Activated naive CD4-positive, alpha-beta T cell treated with anti-CD3 and anti-CD28 coated beads, Interleukin-2, amount 50 U/mL, for 24 hours (primary cell): Measurements from ENCODE around the gene RBM5.

Experiments
- H3K27ac Mint-ChIP-seq: one replicate; pipeline ENCODE4 v1.8.0; 2021; ENCODE audit warnings: mild to moderate bottlenecking, mixed read lengths
- H3K27me3 Mint-ChIP-seq: one replicate; pipeline ENCODE4 v1.8.0; 2021; ENCODE audit warnings: mixed read lengths
- H3K36me3 Mint-ChIP-seq: one replicate; pipeline ENCODE4 v1.8.0; 2021; ENCODE audit warnings: mixed read lengths
- H3K4me1 Mint-ChIP-seq: one replicate; pipeline ENCODE4 v1.8.0; 2021; ENCODE audit warnings: mixed read lengths
- H3K4me3 Mint-ChIP-seq: one replicate; pipeline ENCODE4 v1.8.0; 2021; ENCODE audit warnings: mild to moderate bottlenecking, mixed read lengths
- H3K9me3 Mint-ChIP-seq: one replicate; pipeline ENCODE4 v1.8.0; 2021; ENCODE audit warnings: mixed read lengths

Gene RBM5

GRCh38 chr3:50161320-50161719 is 72.6 kb downstream of the RBM5 start:
- no peaks in the 10 kb centered on the region for H3K9me3 Mint-ChIP-seq
- H3K4me1 Mint-ChIP-seq: no peaks in the 10 kb centered on the region
- H3K27me3 Mint-ChIP-seq: peaks cover 5% of the 10 kb centered on the region
- H3K27ac Mint-ChIP-seq: no peak overlapping the region
- H3K36me3 Mint-ChIP-seq: no peaks in the 10 kb centered on the region
- H3K4me3 Mint-ChIP-seq: no peak overlapping the region

GRCh38 chr3:50162034-50162883 is 73.5 kb downstream of the RBM5 start:
- peaks cover 4% of the 10 kb centered on the region for H3K27me3 Mint-ChIP-seq
- no peak overlapping the region for H3K4me3 Mint-ChIP-seq
- H3K4me1 Mint-ChIP-seq: no peaks in the 10 kb centered on the region
- H3K27ac Mint-ChIP-seq: no peak overlapping the region
- H3K36me3 Mint-ChIP-seq: no peaks in the 10 kb centered on the region
- H3K9me3 Mint-ChIP-seq: no peaks in the 10 kb centered on the region

- H3K27ac Mint-ChIP-seq: no peak overlapping the region
- no peak overlapping the region for H3K4me3 Mint-ChIP-seq
- no peaks in the 10 kb centered on the region for H3K9me3 Mint-ChIP-seq
- peaks cover 1% of the 10 kb centered on the region for H3K27me3 Mint-ChIP-seq
- H3K36me3 Mint-ChIP-seq: no peaks in the 10 kb centered on the region
- no peaks in the 10 kb centered on the region for H3K4me1 Mint-ChIP-seq
These were observed 75.1 kb downstream of the RBM5 start for GRCh38 chr3:50163572-50164455.

- H3K9me3 Mint-ChIP-seq: no peaks in the 10 kb centered on the region
- H3K27ac Mint-ChIP-seq: no peak overlapping the region
- H3K36me3 Mint-ChIP-seq: no peaks in the 10 kb centered on the region
- no peaks in the 10 kb centered on the region for H3K4me1 Mint-ChIP-seq
- peaks cover 1% of the 10 kb centered on the region for H3K27me3 Mint-ChIP-seq
- no peak overlapping the region for H3K4me3 Mint-ChIP-seq
These were observed 75.8 kb downstream of the RBM5 start for GRCh38 chr3:50164481-50164880.

GRCh38 chr3:50164984-50165909 is 76.5 kb downstream of the RBM5 start:
- no peaks in the 10 kb centered on the region for H3K4me1 Mint-ChIP-seq
- H3K36me3 Mint-ChIP-seq: no peaks in the 10 kb centered on the region
- H3K27me3 Mint-ChIP-seq: peaks cover 1% of the 10 kb centered on the region
- no peak overlapping the region for H3K4me3 Mint-ChIP-seq
- no peaks in the 10 kb centered on the region for H3K9me3 Mint-ChIP-seq
- H3K27ac Mint-ChIP-seq: no peak overlapping the region

GRCh38 chr3:50165910-50166538 is 77.3 kb downstream of the RBM5 start:
- no peak overlapping the region for H3K4me3 Mint-ChIP-seq
- peaks cover 1% of the 10 kb centered on the region for H3K27me3 Mint-ChIP-seq
- no peaks in the 10 kb centered on the region for H3K9me3 Mint-ChIP-seq
- H3K36me3 Mint-ChIP-seq: no peaks in the 10 kb centered on the region
- H3K27ac Mint-ChIP-seq: no peak overlapping the region
- no peaks in the 10 kb centered on the region for H3K4me1 Mint-ChIP-seq

GRCh38 chr3:50166620-50167019 is 77.9 kb downstream of the RBM5 start:
- no peaks in the 10 kb centered on the region for H3K9me3 Mint-ChIP-seq
- H3K36me3 Mint-ChIP-seq: no peaks in the 10 kb centered on the region
- no peak overlapping the region for H3K27ac Mint-ChIP-seq
- no peak overlapping the region for H3K4me3 Mint-ChIP-seq
- no peaks in the 10 kb centered on the region for H3K27me3 Mint-ChIP-seq
- no peaks in the 10 kb centered on the region for H3K4me1 Mint-ChIP-seq

GRCh38 chr3:50167069-50167840 is 78.5 kb downstream of the RBM5 start:
- Mint-ChIP-seq H3K27me3 (no peaks in the 10 kb centered on the region), H3K36me3 (no peaks in the 10 kb centered on the region), H3K27ac (no peak overlapping the region), H3K4me3 (no peak overlapping the region), H3K9me3 (no peaks in the 10 kb centered on the region), H3K4me1 (no peaks in the 10 kb centered on the region)

- no peaks in the 10 kb centered on the region for H3K36me3 Mint-ChIP-seq
- no peaks in the 10 kb centered on the region for H3K4me1 Mint-ChIP-seq
- no peaks in the 10 kb centered on the region for H3K27me3 Mint-ChIP-seq
- no peaks in the 10 kb centered on the region for H3K9me3 Mint-ChIP-seq
- no peak overlapping the region for H3K4me3 Mint-ChIP-seq
- H3K27ac Mint-ChIP-seq: no peak overlapping the region
These were observed 79.1 kb downstream of the RBM5 start for GRCh38 chr3:50167841-50168209.

GRCh38 chr3:50168388-50168787 is 79.7 kb downstream of the RBM5 start:
- H3K4me1 Mint-ChIP-seq: no peaks in the 10 kb centered on the region
- H3K27ac Mint-ChIP-seq: no peak overlapping the region

More at GRCh38 chr3:50168388-50168787, 79.7 kb downstream of the RBM5 start:
- no peaks in the 10 kb centered on the region for H3K9me3 Mint-ChIP-seq
- no peak overlapping the region for H3K4me3 Mint-ChIP-seq
- H3K27me3 Mint-ChIP-seq: no peaks in the 10 kb centered on the region
- no peaks in the 10 kb centered on the region for H3K36me3 Mint-ChIP-seq
